ENCODE results near the gene MED17.
"Not testable (repeated sequence)": the region's sequence is repeated elsewhere in the genome, so short reads cannot be mapped to it uniquely, and the experiment has no call there.

Gene MED17

DNA sequence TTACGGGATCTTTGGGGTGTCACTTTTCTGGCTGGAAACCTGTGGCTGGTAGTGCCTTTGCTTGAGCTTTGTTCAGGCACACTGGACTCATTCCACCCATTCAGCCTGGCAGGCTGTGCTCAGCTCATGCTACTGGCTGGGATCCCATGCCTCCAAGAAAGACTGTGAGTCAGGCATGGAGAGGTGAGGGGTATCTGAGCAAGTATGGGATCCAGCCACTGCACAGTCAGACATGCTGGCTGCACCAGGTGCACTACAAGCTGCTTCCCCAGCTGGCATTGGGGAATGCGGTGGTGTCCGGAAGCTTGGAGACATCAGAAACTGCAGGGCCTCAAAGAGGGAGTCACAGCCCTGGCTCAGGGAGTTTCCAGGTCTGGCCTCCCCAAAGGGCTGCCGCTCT, 12.0 kb upstream of the MED17 start:
- TF ChIP-seq, protein P1, sequence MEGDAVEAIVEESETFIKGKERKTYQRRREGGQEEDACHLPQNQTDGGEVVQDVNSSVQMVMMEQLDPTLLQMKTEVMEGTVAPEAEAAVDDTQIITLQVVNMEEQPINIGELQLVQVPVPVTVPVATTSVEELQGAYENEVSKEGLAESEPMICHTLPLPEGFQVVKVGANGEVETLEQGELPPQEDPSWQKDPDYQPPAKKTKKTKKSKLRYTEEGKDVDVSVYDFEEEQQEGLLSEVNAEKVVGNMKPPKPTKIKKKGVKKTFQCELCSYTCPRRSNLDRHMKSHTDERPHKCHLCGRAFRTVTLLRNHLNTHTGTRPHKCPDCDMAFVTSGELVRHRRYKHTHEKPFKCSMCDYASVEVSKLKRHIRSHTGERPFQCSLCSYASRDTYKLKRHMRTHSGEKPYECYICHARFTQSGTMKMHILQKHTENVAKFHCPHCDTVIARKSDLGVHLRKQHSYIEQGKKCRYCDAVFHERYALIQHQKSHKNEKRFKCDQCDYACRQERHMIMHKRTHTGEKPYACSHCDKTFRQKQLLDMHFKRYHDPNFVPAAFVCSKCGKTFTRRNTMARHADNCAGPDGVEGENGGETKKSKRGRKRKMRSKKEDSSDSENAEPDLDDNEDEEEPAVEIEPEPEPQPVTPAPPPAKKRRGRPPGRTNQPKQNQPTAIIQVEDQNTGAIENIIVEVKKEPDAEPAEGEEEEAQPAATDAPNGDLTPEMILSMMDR (IDR thresholded peaks at IDR 0.05; ENCODE audit: low read depth, low read length): no peak
- DNase-seq (ENCODE audit: low read depth in 2 of 2): no peak
- H3K4me3 ChIP-seq (replicated peaks in 1 of 2; ENCODE audit: low read depth in 2 of 2, low read length in 2 of 2): no peak overlapping the region

DNA sequence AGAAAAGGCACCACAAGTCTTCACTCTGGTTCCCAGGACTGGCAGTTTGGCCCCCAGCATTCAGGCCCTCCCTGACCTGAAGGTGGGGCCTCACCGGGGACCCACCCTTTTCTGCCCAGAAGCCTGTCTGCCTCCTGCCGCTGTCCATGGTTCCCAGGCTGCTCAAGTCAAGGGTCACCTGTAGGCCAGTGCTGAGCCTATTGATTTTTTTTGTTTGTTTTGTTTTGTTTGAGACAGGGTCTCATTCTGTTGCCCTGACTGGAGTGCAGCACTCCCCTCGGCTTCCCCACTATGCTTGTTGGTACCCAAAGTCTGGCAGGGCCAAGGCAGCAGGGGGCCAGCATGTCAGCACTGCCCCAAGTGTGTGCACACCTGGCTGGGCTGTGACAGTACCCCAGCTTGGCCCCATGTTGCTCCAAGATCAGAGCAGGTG, 11.0 kb upstream of the MED17 start:
- DNase-seq (ENCODE audit: low read depth in 2 of 2): no peak
- no peak overlapping the region for H3K4me3 ChIP-seq (replicated peaks in 1 of 2; ENCODE audit: low read depth in 2 of 2, low read length in 2 of 2)
- TF ChIP-seq, protein P1 (IDR thresholded peaks at IDR 0.05; ENCODE audit: low read depth, low read length): no peak

DNA sequence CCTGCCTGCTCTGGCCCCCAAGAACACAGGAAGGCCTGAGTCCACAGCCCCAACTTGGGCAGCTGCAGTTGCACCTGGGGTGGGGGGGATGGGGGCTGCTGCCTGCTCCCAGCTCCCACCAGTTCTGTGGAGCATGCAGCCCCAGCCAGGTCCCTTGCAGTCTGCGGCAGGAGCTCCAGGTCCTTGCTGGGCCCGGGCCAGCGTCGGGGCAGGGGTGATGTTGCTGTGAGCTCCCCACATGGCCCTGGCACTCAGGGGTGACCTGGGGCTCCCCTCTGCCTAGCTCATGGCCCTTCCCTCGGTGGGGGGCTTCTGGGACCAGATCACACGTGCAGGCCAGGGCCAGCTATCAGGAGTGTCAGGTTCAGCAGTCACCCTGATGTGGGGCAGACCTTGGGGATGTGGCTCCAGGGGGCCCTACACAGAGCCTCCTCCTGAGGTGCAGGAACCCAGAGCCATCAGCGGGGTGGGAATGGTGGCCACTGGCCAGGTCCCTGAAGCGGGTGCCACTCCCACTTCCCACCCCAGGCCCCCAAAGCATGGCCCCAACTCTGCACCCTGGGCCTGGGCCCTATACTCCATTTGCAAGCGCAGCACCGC, 10.4 kb upstream of the MED17 start:
- TF ChIP-seq, protein P1 (IDR thresholded peaks at IDR 0.05; ENCODE audit: low read depth, low read length): no peak
- no peak overlapping the region for H3K4me3 ChIP-seq (replicated peaks in 1 of 2; ENCODE audit: low read depth in 2 of 2, low read length in 2 of 2)
- DNase-seq (ENCODE audit: low read depth in 2 of 2): no peak

DNA sequence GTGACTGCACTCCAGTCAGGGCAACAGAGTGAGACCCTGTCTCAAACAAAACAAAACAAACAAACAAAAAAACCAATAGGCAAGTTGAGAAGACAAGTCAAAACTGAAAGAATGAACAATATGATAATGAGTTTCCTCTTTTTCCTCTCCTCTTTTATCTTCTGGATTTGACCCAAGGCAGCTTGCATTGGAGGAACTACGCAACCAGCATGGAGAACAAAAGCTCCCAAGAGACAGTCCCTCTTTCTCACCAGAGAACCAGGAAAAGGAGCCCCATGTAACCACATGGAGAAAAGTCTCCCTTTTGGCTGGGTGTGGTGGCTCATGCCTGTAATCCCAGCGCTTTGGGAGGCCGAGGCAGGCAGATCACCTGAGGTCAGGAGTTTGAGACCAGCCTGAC, 9.5 kb upstream of the MED17 start:
- peak; percentile 55 to 70 for DNase-seq (ENCODE audit: low read depth in 2 of 2)
- H3K4me3 ChIP-seq (replicated peaks in 1 of 2; ENCODE audit: low read depth in 2 of 2, low read length in 2 of 2): not testable (repeated sequence)

DNA sequence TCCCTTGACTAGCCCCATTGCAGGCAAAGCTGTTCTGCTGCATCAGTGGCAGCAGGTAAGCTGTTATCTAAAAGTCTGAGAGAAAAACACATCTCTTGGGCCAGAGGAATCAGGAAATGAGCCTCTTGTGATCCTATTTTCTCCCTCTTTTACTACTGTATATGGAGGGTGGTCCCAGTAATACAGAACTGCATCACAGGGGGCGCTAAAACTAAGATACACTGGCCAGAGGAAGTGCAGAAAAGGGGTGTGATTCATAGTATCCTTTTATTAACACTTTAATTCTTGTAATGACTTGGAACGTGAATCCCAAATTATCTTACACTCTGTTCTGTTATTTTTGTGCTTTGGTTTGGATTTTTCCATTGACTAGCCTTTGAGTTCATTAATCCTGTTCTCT, 8.8 kb upstream of the MED17 start:
- TF ChIP-seq, protein P1 (IDR thresholded peaks at IDR 0.05; ENCODE audit: low read depth, low read length): peak; percentile 2
- peak; percentile 9 to 26 for DNase-seq (ENCODE audit: low read depth in 2 of 2)
- no peak overlapping the region for H3K4me3 ChIP-seq (replicated peaks in 1 of 2; ENCODE audit: low read depth in 2 of 2, low read length in 2 of 2)

DNA sequence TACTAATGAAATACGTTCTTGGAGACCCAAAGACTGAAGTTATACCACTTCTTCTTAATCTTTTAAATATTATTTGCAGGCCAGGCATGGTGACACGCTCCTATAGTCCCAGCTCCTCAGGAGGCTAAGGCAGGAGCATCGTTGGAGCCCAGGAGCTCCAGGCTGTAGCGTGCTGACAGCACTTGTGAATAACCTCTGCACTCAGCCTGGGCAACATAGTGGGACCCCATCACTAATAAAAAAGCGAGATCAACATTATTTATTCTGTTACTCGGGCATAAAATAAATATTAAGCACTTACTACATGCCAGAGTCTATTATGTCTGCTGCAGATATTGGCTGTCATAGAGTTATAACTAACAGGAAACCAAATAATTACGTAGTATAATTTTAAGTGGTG, 720 bp upstream of the MED17 start:
- TF ChIP-seq, protein P1 (IDR thresholded peaks at IDR 0.05; ENCODE audit: low read depth, low read length): no peak
- peak overlapping the region; percentile 96 to 100 for H3K4me3 ChIP-seq (replicated peaks in 1 of 2; ENCODE audit: low read depth in 2 of 2, low read length in 2 of 2)
- DNase-seq (ENCODE audit: low read depth in 2 of 2): no peak

DNA sequence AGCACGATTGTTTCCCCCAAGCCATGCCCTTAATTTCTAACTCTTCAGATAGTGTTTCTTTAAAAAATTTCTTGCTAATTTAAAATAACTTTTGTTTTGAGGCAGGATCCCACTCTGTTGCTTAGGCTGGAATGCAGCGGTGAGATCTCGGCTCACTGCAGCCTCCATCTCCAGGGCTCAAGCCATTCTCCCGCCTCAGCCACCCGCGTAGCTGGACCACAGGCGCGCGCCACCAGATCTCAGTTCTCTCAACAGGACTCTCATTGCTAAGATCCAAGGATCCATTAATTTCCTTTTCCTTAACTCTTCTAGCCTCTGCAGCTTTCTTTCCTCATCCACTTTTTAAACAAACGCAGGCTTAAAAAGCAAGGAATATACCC, 327 bp upstream of the MED17 start:
- peak overlapping the region; percentile 96 to 100 for H3K4me3 ChIP-seq (replicated peaks in 1 of 2; ENCODE audit: low read depth in 2 of 2, low read length in 2 of 2)
- no peak for DNase-seq (ENCODE audit: low read depth in 2 of 2)
- TF ChIP-seq, protein P1 (IDR thresholded peaks at IDR 0.05; ENCODE audit: low read depth, low read length): no peak

Measured in cardiac fibroblast (primary cell).